ENCODE data around the gene DCAF17.
"Not testable (repeated sequence)": the region's sequence is repeated elsewhere in the genome, so short reads cannot be mapped to it uniquely, and the experiment has no call there.

The DCAF17 gene

DNA sequence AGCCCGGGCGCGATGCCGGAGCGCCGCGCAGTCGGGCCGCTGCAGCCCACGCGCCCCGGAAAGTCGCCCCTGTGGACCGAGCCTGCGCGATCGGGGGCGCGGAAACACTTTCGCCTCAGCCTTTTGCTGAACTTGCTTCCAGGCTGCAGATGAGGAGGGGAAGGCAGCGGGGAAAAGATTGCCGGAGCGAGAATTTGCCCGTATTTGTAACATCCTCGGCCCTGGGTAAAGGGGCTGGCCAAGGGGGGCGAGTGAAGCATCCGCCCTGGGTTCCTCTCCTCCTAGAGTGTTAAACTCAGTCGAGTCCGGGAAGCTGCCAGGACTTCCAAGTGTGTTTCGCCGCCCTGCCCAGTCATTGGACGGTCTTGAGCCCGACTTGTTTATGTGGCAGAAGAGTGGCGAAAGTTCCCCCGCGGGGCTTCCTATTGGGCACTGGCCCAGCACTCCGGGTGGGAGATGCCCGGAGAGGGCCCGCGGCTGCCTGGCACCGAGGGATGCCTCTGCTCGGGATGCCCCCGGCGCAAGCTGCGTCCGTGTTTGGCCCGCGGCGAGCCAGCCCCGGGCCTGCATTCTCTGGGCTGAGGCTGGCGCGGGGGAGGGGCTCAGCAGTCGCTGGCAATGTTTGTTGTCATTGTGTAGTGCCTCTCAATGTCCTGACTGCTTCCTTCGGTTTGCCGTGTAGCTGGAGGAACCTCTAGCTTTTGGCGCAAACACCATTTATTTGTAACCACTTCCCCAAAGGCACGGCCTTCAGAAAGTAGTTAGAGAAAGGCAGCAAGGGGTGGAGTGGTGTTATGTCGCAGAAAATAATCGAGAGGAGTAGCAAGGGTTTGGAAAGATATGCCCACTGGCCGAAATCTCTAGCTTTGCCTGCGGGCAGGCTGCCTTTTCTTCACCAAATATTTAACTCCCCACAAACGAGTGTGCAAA is 89.3 kb downstream of the DCAF17 start:
- Mint-ChIP-seq H3K4me3 (peak overlapping the region; percentile 72), H3K9me3 (ENCODE audit: low read depth) (no peaks in the 10 kb centered on the region), H3K27ac (no peak overlapping the region), H3K4me1 (ENCODE audit: low read depth) (peaks cover 12% of the 10 kb centered on the region), H3K36me3 (no peaks in the 10 kb centered on the region), H3K27me3 (peaks cover 29% of the 10 kb centered on the region)

DNA sequence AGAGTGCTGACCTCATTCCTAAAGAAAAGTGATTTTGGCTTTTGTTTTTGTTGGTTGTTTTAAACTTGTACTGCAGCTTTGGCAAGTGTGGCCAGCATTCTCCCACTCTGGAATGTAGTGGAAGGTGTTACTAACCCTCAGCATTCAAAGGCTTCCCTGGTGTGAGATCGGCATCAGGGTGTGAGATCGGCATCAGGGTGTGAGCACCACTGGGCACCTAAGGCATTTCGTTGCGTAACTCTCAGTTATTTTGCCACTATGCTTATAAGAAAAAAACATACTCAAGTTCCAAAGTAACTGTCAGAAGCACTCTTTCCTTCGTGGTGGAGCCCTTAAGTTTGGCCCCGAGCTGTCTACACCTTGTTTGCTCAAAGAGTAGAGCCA is 90.0 kb downstream of the DCAF17 start:
- H3K27me3 Mint-ChIP-seq: peaks cover 29% of the 10 kb centered on the region
- H3K9me3 Mint-ChIP-seq (ENCODE audit: low read depth): no peaks in the 10 kb centered on the region
- H3K27ac Mint-ChIP-seq: no peak overlapping the region
- H3K4me3 Mint-ChIP-seq: peak overlapping the region; percentile 72
- H3K4me1 Mint-ChIP-seq (ENCODE audit: low read depth): peaks cover 12% of the 10 kb centered on the region
- no peaks in the 10 kb centered on the region for H3K36me3 Mint-ChIP-seq

DNA sequence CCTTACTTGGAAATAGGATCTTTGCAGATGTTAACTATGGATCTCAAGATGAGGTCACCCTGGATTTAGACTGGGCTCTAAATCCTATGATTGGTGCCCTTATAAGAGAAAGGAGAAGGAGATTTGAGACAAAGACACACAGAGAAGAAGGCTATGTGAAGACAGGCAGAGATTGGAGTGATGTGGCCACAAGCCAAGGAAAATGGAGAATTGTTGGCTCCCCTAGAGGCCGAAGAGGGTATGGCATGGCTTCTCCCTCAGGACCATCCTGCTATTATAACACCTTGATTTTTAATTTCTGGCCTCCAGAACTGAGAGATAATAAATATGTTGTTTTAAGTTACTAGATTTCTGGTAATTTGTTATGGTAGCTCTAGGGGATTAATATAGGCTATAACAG is 95.9 kb downstream of the DCAF17 start:
- H3K4me1 Mint-ChIP-seq (ENCODE audit: low read depth): no peaks in the 10 kb centered on the region
- H3K27me3 Mint-ChIP-seq: peaks cover 19% of the 10 kb centered on the region

DNA sequence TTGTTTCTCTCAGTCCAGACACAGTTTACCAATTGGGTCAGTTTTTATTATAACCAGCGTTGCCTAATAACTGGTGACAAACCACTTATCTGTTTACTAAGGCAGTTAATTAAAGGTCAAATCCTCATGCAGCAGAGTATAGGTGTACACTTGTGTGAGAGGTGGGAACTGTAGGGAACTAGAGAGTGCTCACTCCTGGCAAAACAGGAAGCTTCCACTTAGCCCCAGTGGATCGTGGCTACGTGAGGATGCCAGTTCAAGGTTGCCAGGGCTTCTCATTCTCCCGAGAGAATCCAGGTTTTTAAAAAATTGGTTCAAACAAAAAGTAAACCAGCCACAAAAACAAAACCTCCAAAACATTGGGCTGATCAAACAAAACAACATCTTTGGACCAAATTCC is 96.4 kb downstream of the DCAF17 start:
- Mint-ChIP-seq H3K9me3 (ENCODE audit: low read depth) (peaks cover 5% of the 10 kb centered on the region), H3K27ac (no peak overlapping the region), H3K4me1 (ENCODE audit: low read depth) (no peaks in the 10 kb centered on the region), H3K27me3 (peaks cover 15% of the 10 kb centered on the region), H3K36me3 (peaks cover 4% of the 10 kb centered on the region), H3K4me3 (no peak overlapping the region)

More for the DNA sequence above, 95.9 kb downstream of the DCAF17 start:
- Mint-ChIP-seq H3K36me3 (peaks cover 4% of the 10 kb centered on the region), H3K4me3 (no peak overlapping the region), H3K9me3 (ENCODE audit: low read depth) (peaks cover 5% of the 10 kb centered on the region), H3K27ac (no peak overlapping the region)

DNA sequence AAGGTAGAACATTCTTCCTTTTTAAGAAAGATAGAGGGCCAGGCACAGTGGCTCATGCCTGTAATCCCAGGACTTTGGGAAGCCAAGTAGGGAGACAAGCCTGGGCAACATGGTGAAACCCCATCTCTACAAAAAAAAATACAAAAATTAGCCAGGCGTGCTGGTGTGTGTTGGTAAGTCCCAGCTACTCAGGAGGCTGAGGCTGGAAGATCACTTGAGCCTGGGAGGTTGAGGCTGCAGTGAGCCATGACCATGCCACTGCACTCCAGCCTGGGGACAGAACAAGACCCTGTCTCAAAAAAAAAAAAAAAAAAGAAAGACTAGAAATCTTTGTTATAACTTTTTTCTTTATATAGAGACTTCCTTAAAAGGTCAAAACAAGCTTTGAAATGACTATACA is 96.8 kb downstream of the DCAF17 start:
- H3K36me3 Mint-ChIP-seq: not testable (repeated sequence)

DNA sequence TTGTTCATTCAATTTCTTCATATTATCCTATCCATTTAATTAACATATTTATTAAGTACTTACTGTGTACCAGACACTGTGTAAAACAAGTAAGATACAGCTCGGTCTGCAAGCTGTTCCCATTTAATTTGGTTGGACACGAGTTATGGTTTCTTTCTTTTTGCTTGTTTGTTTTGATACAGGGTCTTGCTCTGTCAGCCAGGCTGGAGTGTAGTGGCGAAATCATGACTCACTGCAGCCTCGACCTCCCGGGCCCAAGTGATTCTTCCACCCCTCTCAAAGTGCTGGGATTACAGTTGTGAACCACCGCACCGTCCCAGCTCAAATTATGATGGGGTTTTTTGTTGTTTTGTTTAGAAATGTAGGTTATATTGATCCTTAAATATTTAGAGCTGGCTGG is 97.3 kb downstream of the DCAF17 start:
- H3K27ac Mint-ChIP-seq: no peak overlapping the region

More for the DNA sequence above, 96.8 kb downstream of the DCAF17 start:
- H3K27ac Mint-ChIP-seq; H3K4me1 Mint-ChIP-seq (ENCODE audit: low read depth); H3K4me3 Mint-ChIP-seq; H3K9me3 Mint-ChIP-seq (ENCODE audit: low read depth): not testable (repeated sequence)
- H3K27me3 Mint-ChIP-seq: peaks cover 14% of the 10 kb centered on the region

DNA sequence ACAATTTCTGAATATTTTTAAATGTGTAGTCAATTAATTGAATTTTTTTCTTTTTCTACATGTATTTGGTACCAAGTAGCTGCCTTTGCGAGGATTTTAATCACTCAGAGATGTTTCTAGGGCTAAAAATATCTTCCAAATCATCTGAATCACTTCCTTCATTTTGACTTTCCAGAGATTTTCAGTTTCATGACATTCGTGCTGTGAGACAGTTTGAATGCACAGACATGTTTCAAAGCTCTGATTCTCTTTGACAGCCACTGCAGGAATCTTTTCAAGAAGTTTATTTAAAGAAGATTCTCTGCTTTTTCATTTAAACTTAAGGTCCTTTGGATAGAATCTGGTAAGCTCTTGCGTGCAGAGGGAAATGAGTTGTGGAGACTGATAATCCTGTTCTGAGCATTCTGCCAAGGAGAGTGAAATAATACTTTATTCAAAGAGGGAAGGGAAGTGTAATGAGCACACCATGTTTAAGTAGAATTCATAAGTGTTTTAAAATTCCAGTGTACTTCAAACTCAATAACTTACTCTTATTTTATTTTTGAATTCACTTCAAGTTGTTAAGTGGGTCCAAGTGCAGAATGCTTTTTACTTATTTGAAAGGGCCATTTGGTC is 97.9 kb downstream of the DCAF17 start:
- Mint-ChIP-seq H3K9me3 (ENCODE audit: low read depth) (peaks cover 5% of the 10 kb centered on the region), H3K4me3 (no peak overlapping the region), H3K27me3 (peaks cover 14% of the 10 kb centered on the region), H3K27ac (no peak overlapping the region), H3K4me1 (ENCODE audit: low read depth) (no peaks in the 10 kb centered on the region), H3K36me3 (peaks cover 4% of the 10 kb centered on the region)

More for the DNA sequence above, 97.3 kb downstream of the DCAF17 start:
- Mint-ChIP-seq H3K4me3 (no peak overlapping the region), H3K27me3 (peaks cover 14% of the 10 kb centered on the region), H3K9me3 (ENCODE audit: low read depth) (peaks cover 5% of the 10 kb centered on the region), H3K36me3 (peaks cover 4% of the 10 kb centered on the region), H3K4me1 (ENCODE audit: low read depth) (no peaks in the 10 kb centered on the region)

DNA sequence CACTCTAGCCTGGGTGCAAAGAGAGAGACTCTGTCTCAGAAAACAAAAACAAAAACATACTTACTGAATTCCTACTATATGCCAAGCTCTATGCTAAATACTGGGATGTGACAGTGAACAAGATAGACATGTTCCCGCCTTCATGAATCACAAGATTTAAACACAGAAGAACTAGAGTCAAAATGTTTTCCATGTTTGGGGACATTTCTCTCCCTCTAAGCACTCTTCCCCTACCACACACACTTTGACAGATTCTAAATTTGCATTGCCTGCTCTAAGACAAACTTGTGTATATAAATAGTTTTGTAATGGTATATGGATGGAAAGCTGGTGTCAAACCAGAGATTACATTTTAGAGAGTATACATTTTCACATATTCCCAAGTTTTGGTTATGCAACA is 99.3 kb downstream of the DCAF17 start:
- H3K27me3 Mint-ChIP-seq: peaks cover 14% of the 10 kb centered on the region
- H3K4me3 Mint-ChIP-seq: no peak overlapping the region
- H3K27ac Mint-ChIP-seq: no peak overlapping the region
- H3K36me3 Mint-ChIP-seq: peaks cover 4% of the 10 kb centered on the region
- H3K4me1 Mint-ChIP-seq (ENCODE audit: low read depth): no peaks in the 10 kb centered on the region
- H3K9me3 Mint-ChIP-seq (ENCODE audit: low read depth): peaks cover 5% of the 10 kb centered on the region
